Psoas muscle (tissue), 8 donors: ENCODE data around the gene COL4A2. TPM values are rescaled to one million over a fixed set of nuclear protein-coding genes. Genes with fewer than 3 reads are reported as not detected.

Experiments
- ATAC-seq, 4 donors: fragments of 200-7000 bp; cut with Tn5 transposase; one replicate each; pipeline ENCODE4 v1.9.1; 2020; ENCODE audit warnings: moderate library complexity in 3 of 4, mild to moderate bottlenecking in 2 of 4
- DNase-seq, 2 donors: peaks; one replicate each; pipeline ENCODE4 v3.0.0-alpha.2; 2020
- H3K27ac ChIP-seq: fragments of 200-600 bp; one replicate; pipeline ENCODE4 v1.8.0; 2022
- H3K27me3 ChIP-seq, 3 donors: fragments of 200-600 bp in 1 of 3; one replicate each; pipeline versions ENCODE4 v1.6.1 to v1.8.0; 2013 to 2022; ENCODE audit warnings: low read length in 2 of 3, mild to moderate bottlenecking in 2 of 3, moderate library complexity in 1 of 3; ENCODE audit not compliant: insufficient read depth in 3 of 3
- H3K36me3 ChIP-seq, 2 donors: fragments of 200-600 bp in 1 of 2; one replicate each; pipeline versions ENCODE4 v1.6.1 to v1.8.0; 2013 to 2022; ENCODE audit warnings: low read depth in 1 of 2, mild to moderate bottlenecking in 1 of 2, moderate library complexity in 1 of 2; ENCODE audit not compliant: insufficient read depth in 1 of 2
- H3K4me1 ChIP-seq: fragments of 200-600 bp; one replicate; pipeline ENCODE4 v1.8.0; 2022
- H3K4me3 ChIP-seq: fragments of 200-600 bp; one replicate; pipeline ENCODE4 v1.8.0; 2022; ENCODE audit warnings: mild to moderate bottlenecking
- H3K9me3 ChIP-seq: fragments of 200-600 bp; one replicate; pipeline ENCODE4 v1.8.0; 2022
- CTCF ChIP-seq: fragments of 200-600 bp; IDR thresholded peaks from one replicate; pipeline ENCODE4 v1.8.0; 2022; ENCODE audit warnings: antibody characterized with exemption
- WGBS, 3 donors: extraction: QIAGEN DNeasy Blood & Tissue Kit; methylation state at CpG; one replicate each; pipeline versions ENCODE4 v1.1.6 to v1.1.7; 2013; 5-methylcytosine and 5-hydroxymethylcytosine counted together
- intact Hi-C, 2 donors: fragments of 100-400 bp; cut with DNase I; formaldehyde crosslinking; loops; one replicate each; pipeline versions ENCODE4 v1.11.0 to v1.14.2; 2022
- polyA plus RNA-seq, 3 donors: library from polyadenylated mRNA; stranded (reverse); fragments of 200-250 nt; gene quantifications; one replicate each; pipeline ENCODE4 v1.2.3, GENCODE V29; 2013
- total RNA-seq, 4 donors: library from RNA; stranded (reverse); fragmentation: NEBNext Ultra II Directional in 2 of 4; extraction: Animal tissue kit (Norgen Biotek cat#: 25700) in 2 of 4; gene quantifications; one replicate each; pipeline versions ENCODE4 v1.2.1 to v1.2.4, GENCODE V29; 2021 to 2023
- donor health status: healthy with polysubstance abuse.
- donor health status: DM: no; HTN: no; CAD: no; lungs with moderate emphysema.
- donor health status: Bipolar disorder and iron deficiency.
- donor health status: healthy.
- donor health status: DM: yes; HTN: yes; CAD: no.
- donor health status: DM: no; HTN: no; CAD: no.
- donor health status: DM: no; HTN: no; CAD: no.
- donor health status: DM: yes; HTN: yes; CAD: no.

Gene COL4A2
- total and polyA plus RNA-seq, 7 donors, result 25.8 to 84.5 (median 57.8) TPM

GRCh38 chr13:110418944-110419343, 111.9 kb downstream of the COL4A2 start:
- WGBS, 3 donors, result 69 to 78% (median 78%) methylated on average over 9 of the region's 9 CpGs
- H3K4me3 ChIP-seq, result no peak overlapping the region
- DNase-seq (no peak), ATAC-seq (no peak)
- intact Hi-C loops, result loop anchor here in 1 of 2 donors (10.0 kb wide), 1 partner anchor 1454 kb away; no protein-coding TSS in a partner anchor
- no peaks in the 10 kb centered on the region for H3K36me3 ChIP-seq
- H3K27me3 ChIP-seq, result no peaks in the 10 kb centered on the region
- peaks cover 18% of the 10 kb centered on the region for H3K4me1 ChIP-seq
- H3K9me3 ChIP-seq, result no peaks in the 10 kb centered on the region
- H3K27ac ChIP-seq, result peak overlapping the region; percentile 72
- no peak for TF ChIP-seq CTCF

- Histone ChIP-seq H3K27ac (peak overlapping the region; percentile 24), H3K4me1 (peaks cover 18% of the 10 kb centered on the region), H3K9me3 (no peaks in the 10 kb centered on the region), H3K27me3 (no peaks in the 10 kb centered on the region), H3K4me3 (no peak overlapping the region), H3K36me3 (no peaks in the 10 kb centered on the region)
- ATAC-seq, result no peak
- no peak for DNase-seq
- 75 to 86% (median 80%) methylated on average over 14 of the region's 14 CpGs for WGBS, 3 donors
- intact Hi-C loops, result loop anchor here in 1 of 2 donors (10.0 kb wide), 1 partner anchor 1455 kb away; no protein-coding TSS in a partner anchor
- no peak for TF ChIP-seq CTCF
Observed at GRCh38 chr13:110419381-110419791, 112.3 kb downstream of the COL4A2 start.

GRCh38 chr13:110419946-110420345, 112.9 kb downstream of the COL4A2 start:
- Histone ChIP-seq H3K4me1 (peaks cover 18% of the 10 kb centered on the region), H3K27me3 (no peaks in the 10 kb centered on the region), H3K4me3 (no peak overlapping the region), H3K9me3 (no peaks in the 10 kb centered on the region), H3K36me3 (no peaks in the 10 kb centered on the region), H3K27ac (peak overlapping the region; percentile 24)
- 86 to 92% (median 89%) methylated on average over 7 of the region's 7 CpGs for WGBS, 3 donors
- no peak for TF ChIP-seq CTCF
- intact Hi-C loops, result loop anchor here in 1 of 2 donors (10.0 kb wide), 1 partner anchor 1455 kb away; no protein-coding TSS in a partner anchor
- ATAC-seq, result no peak
- no peak for DNase-seq

- no peak overlapping the region for H3K27ac ChIP-seq
- intact Hi-C loops, result no loop called here
Observed at GRCh38 chr13:110420626-110421025, 113.5 kb downstream of the COL4A2 start.

More at GRCh38 chr13:110420626-110421025, 113.5 kb downstream of the COL4A2 start:
- WGBS, 3 donors, result 64 to 83% (median 75%) methylated on average over 6 of the region's 6 CpGs
- H3K4me3 ChIP-seq, result no peak overlapping the region
- H3K4me1 ChIP-seq, result peaks cover 14% of the 10 kb centered on the region
- H3K27me3 ChIP-seq, result no peaks in the 10 kb centered on the region
- no peak for DNase-seq
- no peak for ATAC-seq
- H3K9me3 ChIP-seq, result no peaks in the 10 kb centered on the region
- no peak for TF ChIP-seq CTCF
- no peaks in the 10 kb centered on the region for H3K36me3 ChIP-seq
